GM21723 (cell line): ENCODE data around the gene SEPTIN2.
"Not testable (repeated sequence)": the region's sequence is repeated elsewhere in the genome, so short reads cannot be mapped to it uniquely, and the experiment has no call there.

ENCODE experiments used
- ATAC-seq: cut with Tn5 transposase; IDR thresholded peaks from one replicate; pipeline ENCODE4 v1.9.1; 2021; ENCODE audit warnings: mild to moderate bottlenecking, moderate library complexity; ENCODE audit not compliant: unreplicated experiment

The SEPTIN2 gene

DNA sequence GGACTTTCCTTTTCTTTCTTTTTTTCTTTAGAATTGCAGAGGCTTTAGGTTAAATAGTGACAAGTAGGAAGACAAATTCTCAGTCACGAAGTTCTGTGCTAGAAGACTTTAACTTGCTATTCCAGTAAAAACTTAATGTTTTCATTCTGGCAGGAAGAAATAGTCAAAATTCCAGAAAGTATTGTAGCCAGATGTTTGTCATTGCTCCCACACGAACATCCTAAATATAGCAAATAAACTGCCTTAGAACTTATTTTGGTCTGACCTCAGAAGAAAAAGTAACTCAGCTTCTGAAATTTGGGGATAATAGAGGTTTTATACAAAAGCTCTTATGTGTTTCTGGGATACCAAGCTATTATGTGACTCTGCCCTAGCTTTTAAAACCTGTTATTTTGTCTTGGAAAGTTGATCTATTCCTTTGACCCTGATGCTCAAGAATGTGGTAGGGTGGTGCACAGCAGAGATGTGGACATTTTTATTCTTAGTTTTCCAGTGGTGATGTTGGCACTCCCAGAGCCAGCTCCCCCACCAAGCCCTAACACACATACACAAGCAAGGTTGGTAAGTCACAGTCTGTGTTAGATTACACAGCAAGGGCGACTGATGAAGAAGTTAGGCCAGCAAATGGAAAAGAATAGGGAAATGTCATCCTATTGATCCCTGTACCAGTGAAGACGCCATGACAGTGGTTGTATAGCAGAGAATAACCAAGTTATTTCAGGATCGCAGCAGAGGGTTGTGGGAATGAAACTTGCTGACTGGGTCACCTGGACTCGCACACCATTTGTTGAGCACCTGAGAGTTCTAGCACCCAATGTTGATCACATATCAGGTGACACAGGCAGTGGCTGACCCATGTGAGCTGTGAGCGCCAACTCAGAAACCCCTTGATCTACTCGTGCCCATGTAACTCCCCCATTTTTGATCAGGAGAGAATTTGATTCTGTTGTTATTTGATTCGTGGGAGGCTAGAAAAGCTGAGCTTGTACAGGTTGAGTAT lies 64.1 kb downstream of the SEPTIN2 start:
- ATAC-seq = no peak

DNA sequence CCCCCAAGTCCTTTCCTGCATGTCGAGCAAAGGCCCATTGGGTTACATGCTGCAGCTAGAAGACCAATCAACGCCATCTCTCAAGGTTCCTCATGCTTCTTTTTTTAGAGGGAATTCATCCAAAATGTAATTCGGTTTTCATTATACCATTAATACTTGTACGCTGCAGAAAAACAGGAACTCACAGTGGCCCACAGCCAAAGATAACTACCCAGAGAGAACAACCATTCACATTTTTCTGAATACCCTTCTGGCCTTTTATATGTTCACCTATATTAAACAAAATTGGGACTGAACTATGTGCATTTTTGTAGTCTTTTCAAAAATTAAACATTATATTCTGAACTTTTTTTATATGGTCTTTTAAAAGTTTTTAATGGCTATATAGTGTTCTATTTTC lies 66.1 kb downstream of the SEPTIN2 start:
- no peak for ATAC-seq

DNA sequence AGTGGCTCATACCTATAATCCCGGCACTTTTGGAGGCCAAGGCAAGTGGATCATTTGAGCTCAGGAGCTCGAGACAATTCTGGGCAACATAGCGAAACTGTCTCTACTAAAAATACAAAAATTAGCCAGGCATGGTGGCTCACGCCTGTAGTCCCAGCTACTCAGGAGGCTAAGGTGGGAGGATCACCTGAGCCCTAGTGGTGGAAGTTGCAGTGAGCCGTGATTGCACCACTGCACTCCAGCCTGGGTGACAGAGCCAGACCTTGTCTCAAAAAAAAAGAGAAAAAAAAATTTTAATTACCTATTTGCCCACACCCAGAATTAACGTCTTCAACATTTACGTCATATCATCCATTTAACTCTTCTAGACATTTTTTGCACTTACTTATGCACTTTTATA lies 69.7 kb downstream of the SEPTIN2 start:
- ATAC-seq = not testable (repeated sequence)

DNA sequence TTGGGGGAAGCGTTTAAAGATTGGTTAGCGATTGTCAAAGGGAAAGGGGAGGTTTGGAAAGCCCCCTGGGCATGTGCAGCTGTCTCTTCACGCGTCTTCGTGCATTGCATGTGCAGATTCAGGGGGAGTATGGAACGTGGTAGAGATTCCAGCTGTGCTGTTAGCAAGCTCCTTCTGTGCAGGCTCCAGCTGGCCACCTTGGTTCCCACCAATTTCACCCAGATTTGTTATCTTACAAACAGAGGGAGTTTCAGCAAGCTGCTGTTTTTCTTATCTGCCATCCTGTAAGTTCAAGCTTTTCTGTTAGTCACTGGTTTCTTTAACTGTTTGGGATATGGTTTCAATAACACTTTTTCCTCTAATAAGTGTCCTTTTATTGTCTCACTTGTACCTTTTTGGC lies 70.8 kb downstream of the SEPTIN2 start:
- ATAC-seq = no peak

DNA sequence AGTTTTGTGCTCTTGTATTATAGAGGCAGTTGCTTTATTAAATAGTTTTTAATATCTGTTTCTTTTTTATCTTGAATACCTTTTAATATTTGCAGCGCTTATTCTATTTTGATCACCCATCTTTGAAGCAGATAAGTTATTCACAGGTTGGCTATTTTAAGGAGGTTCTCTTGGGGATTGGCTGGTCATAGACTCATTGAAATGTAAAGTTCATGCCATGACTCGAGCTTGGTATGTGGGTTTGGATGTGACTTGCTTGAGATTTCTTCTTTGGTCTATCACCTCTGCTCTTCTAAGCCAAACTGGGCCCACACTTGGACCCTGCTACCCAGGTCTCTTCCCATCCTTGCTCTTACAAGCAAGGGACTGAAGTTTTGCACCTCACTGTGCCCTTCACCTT lies 74.0 kb downstream of the SEPTIN2 start:
- no peak for ATAC-seq

DNA sequence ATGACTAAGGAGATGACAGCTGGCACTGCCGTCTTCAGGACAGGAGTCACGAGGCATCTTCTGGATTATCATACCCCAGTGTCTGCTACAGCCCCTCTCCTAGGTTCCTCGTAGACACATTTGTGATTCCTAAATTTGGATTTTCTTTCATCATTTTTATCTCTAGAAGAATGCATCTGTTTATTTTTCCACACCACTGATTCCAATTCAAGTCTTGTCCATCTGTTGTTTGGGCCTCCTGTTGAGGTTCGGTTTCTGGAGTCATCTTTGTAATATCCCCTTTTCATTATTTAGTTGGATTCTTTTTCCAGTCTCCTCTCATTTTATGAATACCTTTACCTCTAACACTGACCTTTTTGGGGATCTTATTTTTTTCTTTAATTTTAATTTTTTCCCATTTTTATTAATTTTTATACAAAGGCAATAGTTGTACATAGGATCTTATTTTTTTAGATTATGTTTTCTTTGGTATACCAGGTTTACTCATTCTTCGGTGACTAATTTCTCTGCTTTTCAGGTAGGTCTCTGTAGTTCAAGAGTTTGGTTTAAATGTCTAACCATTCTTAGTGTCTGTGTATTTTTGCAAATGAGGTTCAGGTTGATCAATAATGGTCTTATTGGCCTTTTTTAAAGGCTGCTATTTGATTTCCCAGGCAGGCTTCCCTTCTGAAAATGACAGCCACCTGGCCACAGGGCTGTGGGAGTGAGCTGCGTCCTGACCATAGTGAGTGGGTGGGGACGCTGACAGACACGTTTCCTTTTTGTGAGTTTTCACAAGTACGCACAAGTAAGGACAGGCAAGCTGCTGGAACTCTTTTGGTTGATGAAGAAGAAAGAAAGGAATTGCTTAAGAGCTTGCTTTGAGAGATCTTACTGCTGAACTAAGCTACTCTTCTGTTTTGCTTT lies 74.8 kb downstream of the SEPTIN2 start:
- ATAC-seq = no peak

DNA sequence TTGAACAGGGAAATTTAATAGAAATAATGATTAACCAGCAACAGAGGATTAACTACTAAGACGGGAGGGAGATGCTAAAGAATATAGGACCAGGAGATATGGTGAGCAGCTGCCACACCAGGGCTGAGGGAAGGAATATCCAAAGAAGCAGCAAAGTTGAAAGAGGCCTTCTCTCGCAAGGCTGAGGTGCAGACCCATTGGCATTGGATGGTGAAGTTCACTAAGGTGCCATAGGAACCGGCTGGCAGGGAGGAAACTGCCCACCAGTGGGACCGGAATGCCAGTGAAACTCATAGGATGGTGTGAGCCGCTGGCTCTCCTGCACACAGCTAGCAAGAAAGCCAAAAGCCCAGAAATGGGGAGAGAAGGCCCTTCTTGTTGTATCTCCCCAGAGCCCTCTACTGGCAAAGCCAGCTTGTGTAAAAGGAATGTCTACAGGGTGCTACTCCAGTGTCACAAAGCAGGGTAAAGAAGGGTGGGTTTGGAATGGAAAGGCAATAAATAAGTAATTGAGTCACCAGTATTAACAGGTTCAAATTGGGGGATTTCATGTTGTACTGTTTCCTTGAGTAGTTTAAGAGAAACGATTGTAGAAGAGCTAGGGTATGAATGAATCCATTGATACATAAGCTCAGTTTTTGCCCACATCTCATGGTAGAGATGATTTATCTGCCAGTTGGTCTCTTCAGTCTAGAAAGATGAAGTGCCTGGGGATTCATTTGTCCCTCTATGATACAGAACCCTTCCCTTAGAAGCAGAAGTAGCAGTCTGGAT lies 76.4 kb downstream of the SEPTIN2 start:
- ATAC-seq = no peak

DNA sequence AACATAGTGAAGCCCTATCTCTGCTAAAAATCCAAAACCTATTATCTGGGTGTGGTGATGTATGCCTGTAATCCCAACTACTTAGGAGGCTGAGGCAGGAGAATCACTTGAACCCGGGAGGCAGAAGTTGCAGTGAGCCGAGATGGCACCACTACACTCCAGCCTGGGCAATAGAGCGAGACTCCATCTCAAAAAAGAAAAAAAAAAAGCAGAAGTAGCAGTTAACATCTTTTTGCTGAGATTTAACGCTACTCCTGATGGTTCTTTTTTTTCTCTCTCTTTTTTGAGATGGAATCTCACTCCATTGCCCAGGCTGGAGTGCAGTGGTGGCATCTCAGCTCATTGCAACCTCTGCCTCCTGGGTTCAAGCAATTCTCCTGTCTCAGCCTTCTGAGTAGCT lies 77.0 kb downstream of the SEPTIN2 start:
- not testable (repeated sequence) for ATAC-seq

DNA sequence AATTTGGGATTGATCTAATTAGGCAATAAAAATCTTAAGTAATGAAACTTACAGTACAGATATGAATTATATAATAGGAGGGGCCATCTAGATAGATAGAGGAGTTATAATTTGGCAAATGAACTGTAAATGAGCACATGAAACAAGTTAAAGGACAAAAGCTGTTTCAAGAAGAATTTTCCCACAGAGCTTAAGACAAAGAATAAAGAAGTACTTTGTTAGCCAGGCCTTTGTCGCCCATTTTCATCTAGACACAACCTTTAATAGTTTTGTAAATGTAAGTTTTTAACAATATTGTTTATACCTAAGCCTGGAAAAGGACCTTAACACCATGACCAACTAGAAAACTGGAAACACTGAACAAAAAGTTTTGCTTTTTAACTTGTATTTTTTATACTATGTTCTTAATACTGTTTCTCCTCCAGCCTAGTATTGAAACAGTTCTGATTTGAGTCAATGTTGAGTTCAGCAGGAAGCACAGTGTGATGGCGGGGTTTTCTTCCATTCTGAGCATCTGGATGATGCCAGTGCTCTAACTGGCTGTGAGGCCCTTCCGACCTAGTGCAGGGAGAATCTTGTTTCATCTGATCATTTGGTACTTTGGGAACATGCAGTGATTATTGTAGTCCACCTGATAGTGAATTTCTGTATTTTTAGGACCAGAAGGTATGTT lies 77.9 kb downstream of the SEPTIN2 start:
- ATAC-seq = no peak

DNA sequence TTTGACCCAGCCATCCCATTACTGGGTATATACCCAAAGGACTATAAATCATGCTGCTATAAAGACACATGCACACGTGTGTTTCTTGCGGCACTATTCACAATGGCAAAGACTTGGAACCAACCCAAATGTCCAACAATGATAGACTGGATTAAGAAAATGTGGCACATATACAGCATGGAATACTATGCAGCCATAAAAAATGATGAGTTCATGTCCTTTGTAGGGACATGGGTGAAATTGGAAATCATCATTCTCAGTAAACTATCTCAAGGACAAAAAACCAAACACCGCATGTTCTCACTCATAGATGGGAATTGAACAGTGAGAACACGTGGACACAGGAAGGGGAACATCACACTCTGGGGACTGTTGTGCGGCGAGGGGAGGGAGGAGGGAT lies 81.1 kb downstream of the SEPTIN2 start:
- ATAC-seq = not testable (repeated sequence)

DNA sequence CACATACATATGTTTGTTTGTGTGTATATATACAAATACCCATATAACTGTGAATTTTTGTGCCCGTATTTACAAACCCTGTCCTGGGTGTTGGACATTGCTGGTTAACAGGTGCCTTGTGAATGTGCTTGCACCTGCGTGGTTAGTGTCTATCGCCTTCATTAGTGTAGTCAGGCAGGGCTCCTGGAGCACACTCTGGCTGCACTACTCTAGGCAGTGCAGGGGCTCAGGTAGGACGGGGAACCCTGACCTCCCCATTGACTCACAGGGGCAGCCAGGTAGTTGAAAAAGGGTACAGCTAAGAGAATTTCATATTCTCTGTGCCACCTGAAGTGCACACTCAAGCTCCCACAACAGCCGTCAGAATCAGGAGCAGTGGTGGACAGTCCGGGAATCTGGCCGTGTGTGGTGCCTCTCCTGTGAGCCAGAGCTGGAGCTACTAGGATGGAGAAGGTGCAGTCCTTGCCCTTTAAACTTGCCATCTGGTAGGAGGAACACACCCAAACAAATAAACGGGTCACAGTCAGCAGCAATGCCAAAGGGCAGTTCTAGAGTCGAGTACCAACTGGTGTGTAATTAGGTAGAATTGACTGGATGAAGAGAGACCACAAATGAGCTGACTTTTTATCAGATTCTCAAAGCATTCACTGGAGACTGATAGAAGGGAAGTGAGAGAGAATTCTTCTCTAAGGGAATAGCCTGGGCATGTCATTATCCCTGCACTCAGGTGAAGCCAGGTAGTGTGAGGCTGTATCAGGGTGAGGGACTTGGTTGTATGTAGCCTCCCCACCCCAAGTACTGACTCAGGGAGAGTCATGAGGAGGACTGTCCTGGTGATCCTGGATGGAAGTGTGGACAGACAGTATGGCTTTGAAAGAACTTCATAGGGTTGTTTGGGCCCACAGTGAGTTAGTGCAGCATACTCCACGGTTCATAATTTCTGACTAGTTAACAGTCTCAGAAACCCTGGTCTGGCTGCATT lies 84.5 kb downstream of the SEPTIN2 start:
- ATAC-seq = no peak
